GOT3 (cell line): Measurements from ENCODE around the gene RPUSD4.

Source experiments
- DNase-seq: peaks from one replicate; lab custom pipeline; 2025; ENCODE audit warnings: mixed read lengths; lab: John Stamatoyannopoulos, UW

The RPUSD4 gene

DNA sequence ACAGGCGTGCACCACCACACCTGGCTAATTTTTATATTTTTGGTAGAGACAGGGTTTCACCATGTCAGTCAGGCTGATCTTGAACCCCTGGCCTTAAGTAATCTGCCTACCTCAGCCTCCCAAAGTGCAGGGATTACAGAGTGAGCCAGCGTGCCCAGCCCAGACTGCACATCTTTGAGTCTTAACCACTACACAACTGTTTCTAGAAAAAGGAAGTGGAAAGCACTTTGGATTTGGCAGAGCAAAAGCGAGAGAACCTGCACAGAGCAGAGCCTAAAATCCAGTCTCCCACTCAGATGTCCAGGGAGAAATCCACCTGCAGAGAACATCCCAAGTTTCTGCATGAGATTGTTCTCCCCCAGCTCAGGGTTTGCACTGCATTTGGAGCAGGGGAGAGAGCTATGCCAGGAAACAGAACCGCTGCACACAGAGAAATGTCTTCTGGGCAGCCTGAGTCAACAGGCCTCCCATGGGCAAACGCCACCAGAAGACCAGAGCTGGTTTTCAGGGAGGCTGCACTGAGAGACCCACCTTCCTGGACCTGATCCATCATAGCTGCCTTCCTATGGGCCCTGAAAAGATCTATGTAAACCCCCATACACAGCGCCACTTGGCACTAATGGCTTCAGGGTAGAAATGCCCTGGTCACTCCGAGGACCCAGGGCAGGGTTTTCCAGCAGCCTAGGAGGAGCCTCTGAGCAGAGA lies 54.0 kb downstream of the RPUSD4 start:
- no peak for DNase-seq

DNA sequence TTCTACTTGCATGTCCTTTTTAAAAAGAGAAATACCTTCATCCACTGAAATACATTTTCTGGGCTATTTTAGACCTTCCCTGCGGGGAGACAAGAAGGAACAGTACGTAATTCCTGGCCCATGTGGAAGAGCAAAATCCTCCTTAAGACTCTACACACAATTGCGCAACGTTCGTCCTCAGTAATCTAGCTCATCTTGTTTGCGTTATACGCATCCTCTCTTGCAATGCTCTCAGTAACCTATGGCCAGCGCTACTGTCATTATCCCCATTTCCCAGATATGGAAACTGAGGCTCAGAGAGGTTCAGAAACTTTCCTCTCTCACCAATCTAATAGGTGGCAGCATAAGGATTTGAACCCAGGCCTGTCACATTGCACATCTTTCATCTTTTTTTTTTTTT lies 54.6 kb downstream of the RPUSD4 start:
- DNase-seq, result no peak

DNA sequence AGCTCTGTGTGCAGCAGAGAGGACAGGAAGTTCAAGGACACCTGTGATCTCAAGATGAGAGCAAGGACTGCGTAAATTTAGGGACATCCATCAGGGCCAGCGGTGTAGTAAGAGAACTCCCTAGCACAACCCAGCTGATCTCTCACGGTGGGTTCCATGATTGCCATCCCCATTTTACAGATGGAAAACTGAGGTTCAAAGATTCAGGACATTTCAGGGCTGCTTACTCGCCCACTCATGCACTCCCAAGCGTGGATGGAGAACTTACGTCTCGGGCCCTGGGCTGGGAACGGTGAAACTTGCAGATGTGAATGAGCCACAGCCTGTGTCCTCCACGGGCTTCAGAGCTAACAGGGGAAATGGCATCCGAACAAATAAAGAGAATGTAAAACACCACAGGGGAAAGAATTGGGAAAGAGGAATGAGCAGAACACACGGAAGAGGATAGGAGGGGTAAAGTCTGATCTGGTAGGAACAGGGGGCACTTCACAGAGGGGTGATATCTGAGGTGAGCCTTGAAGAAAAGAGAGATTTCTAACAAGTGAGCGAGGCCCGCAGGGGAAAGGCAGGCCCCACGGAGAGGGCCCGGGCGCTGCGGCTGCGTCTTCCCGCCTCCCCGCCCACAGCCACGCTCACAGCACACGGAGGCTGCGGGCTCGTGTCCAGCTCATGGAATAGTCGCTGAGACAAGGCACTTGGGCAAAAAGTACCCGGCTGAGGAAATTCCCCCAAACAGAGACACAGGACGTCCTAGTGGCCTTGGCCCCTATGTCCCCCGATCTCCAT lies 55.9 kb downstream of the RPUSD4 start:
- no peak for DNase-seq

DNA sequence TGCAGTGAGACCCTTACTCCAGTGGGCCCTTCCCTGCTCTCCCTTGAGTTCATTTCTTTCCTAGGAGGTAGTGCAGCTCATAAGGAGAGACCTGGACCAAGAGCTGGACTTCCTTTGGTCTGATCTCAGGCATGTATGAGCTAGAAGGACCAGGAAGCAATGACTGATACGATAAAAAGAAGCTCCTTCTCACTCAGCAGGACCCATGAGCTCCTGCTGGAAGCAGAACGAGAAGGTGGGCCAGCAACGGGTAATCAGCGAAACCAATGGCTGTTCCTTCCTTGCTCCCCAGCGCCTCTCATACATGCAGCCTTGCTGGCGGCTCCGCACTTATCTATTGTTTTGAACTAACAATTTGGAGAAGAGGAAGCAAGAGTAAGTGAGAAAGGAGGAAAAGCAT lies 56.8 kb downstream of the RPUSD4 start:
- DNase-seq, result no peak

DNA sequence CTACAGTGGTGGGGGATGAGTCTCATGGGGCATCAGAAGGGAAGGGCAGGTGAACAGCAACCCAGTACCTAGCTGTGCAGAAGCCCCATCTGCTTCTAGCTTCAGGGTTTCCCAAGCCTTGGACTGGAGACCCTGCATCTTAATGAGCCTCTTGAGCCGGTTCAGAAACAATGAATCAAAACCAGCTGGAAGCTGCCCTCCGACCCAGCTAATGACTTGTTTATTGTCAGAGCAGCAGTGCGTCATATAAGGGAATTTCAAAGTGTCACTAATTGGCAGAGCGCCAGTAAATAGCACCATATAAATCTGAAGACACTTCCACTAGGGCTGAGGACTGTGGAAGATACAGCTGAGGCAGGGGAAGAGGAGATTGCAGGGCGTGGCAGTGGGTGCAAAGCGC lies 57.5 kb downstream of the RPUSD4 start:
- no peak for DNase-seq

DNA sequence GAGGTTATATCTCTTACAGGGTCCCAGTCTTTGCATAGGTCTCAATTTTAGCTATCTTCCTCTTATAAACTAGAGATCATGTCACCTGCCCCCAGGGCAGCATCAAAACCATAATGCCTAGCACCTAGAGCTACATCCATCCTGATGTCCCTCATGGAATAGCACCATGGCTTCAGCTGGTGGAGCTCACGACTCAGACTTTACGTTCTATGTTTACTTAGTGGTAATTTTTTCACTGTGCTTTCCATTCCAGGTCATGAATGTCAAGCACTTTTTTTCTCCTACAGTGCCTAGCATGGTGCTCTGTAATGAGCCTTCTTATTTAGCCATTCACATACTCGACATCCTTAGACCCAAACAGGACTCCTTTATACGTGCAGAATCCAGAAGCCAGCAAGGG lies 58.4 kb downstream of the RPUSD4 start:
- DNase-seq, result no peak

DNA sequence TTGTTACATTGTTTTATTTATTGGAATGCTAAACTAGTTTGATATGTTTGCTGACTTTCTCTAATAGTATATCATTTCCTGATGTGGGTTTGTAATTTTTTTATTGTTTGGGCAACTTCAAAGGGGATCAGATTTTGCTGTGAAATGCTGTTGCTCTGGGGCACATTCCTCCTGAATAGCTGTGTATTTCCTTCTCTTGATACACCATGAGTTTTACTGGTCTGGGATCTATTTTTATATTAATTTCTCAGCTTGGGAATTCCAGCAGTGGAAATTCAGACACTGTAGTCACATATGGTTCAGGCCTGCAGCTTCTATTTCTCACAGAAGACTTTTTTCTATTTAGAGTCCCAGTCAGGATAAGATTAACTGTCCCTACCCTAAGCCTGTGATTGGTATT lies 58.9 kb downstream of the RPUSD4 start:
- no peak for DNase-seq

DNA sequence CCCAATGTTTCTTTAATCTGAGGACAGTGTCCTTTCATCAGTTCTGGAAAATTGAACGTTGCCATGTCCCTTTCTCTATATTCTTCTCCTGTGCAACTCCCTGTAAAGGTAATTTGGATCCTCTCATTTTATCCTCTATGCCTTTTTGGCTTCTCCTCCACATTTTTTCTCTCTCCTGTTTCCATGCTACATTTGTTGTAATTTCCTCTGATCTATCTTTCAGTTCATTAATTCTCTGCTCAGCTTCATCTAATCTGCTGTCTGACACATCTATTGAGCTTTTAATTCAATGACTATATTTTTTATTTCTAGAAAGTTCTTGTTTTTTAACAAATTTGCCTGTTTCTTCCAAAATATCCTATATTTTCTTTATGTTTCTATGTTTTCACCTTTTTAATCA lies 59.3 kb downstream of the RPUSD4 start:
- DNase-seq, result no peak
